ENCODE measurements around the gene NEUROD2. TPM values are rescaled to one million over a fixed set of nuclear protein-coding genes. Genes with fewer than 3 reads are reported as not detected.

NEUROD2 gene
- total and polyA plus RNA-seq, 10 donors: under 0.01 to 0.03 TPM; not detected in 8

DNA sequence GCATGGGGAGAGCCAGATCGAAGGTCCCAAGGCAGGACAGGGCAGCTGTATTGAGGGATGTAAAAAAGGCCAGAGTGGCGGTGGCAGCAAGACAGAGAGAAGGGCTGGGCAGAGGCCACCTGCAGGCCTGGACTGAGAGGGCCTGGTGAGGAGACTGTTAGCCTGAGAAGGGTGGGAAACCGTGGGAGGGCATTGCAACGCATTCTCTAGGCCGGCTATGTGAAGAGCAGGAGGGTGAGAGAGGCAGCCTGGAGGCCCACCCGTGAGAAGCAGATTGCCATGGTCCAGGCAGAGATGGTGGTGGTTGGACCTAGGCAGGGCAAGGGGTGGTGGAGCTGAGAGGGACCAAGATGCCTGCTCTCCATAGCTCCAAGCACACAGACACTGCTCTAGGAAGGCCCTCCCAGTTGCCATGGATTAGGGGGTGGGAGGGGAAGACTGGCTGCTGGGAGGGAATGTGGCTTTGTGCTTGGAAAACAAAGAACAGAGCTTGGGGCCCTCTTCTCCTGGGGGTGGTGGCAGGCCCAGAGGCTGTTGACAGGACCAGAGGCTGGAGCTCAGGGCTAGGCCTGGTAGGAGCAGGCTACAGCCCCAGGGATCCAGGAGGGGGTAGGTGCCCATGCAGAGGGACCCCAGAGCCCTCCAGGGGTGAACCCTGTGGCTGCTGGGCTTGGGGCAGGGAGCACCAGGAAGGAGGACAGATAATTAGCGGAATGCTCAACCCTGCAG lies 45.0 kb upstream of the NEUROD2 start:
- Histone ChIP-seq H3K9me3 (no peaks in the 10 kb centered on the region), H3K27me3 (replicated peaks in 1 of 7) (no peaks in the 10 kb centered on the region), H3K4me3 (no peak overlapping the region), H3K27ac (peak overlapping the region in 1 of 8 donors; percentile 21), H3K36me3 (peaks cover 3 to 83% (median 19%) of the 10 kb centered on the region in 6 donors), H3K4me1 (peaks cover 0 to 78% (median 18%) of the 10 kb centered on the region in 6 donors)
- intact Hi-C loops (cut with DNase I; ENCODE audit: low total_unique reads): no loop called here
- 64 to 83% (median 72%) methylated on average over 7 of the region's 7 CpGs for WGBS, 5 donors
- no peak for DNase-seq
- TF ChIP-seq POLR2AphosphoS5 (IDR thresholded peaks at IDR 0.05) (no peak), POLR2A (IDR thresholded peaks at IDR 0.05) (no peak)
- TF ChIP-seq, protein P1, sequence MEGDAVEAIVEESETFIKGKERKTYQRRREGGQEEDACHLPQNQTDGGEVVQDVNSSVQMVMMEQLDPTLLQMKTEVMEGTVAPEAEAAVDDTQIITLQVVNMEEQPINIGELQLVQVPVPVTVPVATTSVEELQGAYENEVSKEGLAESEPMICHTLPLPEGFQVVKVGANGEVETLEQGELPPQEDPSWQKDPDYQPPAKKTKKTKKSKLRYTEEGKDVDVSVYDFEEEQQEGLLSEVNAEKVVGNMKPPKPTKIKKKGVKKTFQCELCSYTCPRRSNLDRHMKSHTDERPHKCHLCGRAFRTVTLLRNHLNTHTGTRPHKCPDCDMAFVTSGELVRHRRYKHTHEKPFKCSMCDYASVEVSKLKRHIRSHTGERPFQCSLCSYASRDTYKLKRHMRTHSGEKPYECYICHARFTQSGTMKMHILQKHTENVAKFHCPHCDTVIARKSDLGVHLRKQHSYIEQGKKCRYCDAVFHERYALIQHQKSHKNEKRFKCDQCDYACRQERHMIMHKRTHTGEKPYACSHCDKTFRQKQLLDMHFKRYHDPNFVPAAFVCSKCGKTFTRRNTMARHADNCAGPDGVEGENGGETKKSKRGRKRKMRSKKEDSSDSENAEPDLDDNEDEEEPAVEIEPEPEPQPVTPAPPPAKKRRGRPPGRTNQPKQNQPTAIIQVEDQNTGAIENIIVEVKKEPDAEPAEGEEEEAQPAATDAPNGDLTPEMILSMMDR (IDR thresholded peaks at IDR 0.05 in 8 of 11, conservative IDR thresholded peaks at IDR 0.05 in 3 of 11): no peak

DNA sequence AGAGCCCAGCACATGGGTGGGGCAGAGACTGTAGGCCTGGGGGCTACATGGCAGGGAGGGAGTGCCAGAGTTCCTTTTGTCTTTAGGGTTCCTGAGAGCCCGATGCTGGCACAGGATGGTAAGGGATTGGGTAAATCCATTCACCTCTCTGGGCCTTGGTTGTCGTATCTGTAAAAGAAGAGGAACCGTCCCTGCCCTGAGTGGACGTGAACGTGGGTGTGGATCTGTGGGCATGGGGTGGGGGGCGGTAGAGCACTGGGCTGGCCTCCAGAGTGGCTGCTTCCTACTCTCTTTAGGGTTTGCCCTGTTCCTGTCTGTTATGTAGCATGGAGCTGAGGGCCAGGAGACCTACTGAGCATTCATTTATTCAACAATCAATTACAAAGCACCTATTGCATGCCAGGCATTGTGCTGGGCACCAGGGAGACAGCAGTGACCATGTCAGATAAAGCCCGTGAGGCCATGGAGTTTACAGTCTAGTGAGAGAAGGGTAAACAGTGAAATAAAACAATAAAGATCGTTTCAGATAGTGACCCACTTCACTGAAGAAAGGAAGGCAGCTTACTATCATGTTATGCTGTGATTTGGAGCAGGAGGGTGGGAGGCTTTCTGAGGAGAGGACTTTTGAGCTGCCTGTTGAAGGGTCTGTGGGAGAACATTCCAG lies 44.3 kb upstream of the NEUROD2 start:
- Histone ChIP-seq H3K27me3 (replicated peaks in 1 of 7) (no peaks in the 10 kb centered on the region), H3K4me1 (peaks cover 0 to 81% (median 20%) of the 10 kb centered on the region in 6 donors), H3K9me3 (no peaks in the 10 kb centered on the region), H3K4me3 (no peak overlapping the region), H3K27ac (peak overlapping the region in 2 of 8 donors; percentile 9 to 21), H3K36me3 (peaks cover 0 to 82% (median 13%) of the 10 kb centered on the region in 6 donors)
- 49 to 65% (median 60%) methylated on average over 8 of the region's 8 CpGs for WGBS, 5 donors
- intact Hi-C loops (cut with DNase I; ENCODE audit: low total_unique reads): no loop called here
- DNase-seq: no peak
- TF ChIP-seq POLR2AphosphoS5 (IDR thresholded peaks at IDR 0.05): no peak
- TF ChIP-seq POLR2A (IDR thresholded peaks at IDR 0.05): no peak
- TF ChIP-seq, protein P1 (IDR thresholded peaks at IDR 0.05 in 8 of 11, conservative IDR thresholded peaks at IDR 0.05 in 3 of 11): no peak

DNA sequence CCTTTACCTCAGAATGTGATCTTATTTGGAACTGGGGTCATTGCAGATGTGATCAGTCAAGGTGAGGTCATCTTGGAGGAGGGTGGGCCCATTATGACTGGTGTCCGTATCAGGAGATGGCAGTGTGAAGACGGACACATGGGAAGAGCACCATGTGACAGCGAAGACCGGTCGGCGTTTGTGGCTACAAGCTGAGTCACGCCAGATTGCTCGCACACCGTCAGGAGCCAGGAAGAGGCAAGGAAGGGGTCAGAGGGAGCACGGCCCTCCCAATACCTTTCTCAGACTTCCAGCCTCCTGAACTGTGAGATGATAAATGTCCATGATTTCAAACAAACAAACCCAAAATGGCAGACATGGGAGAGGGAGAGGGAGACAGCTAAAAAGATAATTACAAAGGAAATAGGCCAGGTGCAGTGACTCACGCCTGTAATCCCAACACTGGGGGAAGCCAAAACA lies 42.4 kb upstream of the NEUROD2 start:
- intact Hi-C loops (cut with DNase I; ENCODE audit: low total_unique reads): no loop called here
- no peak overlapping the region for H3K27ac ChIP-seq
- TF ChIP-seq, protein P1 (IDR thresholded peaks at IDR 0.05 in 8 of 11, conservative IDR thresholded peaks at IDR 0.05 in 3 of 11): no peak
- TF ChIP-seq POLR2AphosphoS5 (IDR thresholded peaks at IDR 0.05): peak in 1 of 3 donors; percentile 4
- TF ChIP-seq POLR2A (IDR thresholded peaks at IDR 0.05): no peak
- H3K4me1 ChIP-seq: peaks cover 0 to 95% (median 25%) of the 10 kb centered on the region in 6 donors
- no peak for DNase-seq
- H3K4me3 ChIP-seq: no peak overlapping the region
- no peaks in the 10 kb centered on the region for H3K9me3 ChIP-seq
- H3K27me3 ChIP-seq (replicated peaks in 1 of 7): no peaks in the 10 kb centered on the region
- WGBS, 5 donors: 83 to 92% (median 91%) methylated on average over 11 of the region's 11 CpGs
- peaks cover 0 to 76% (median 3%) of the 10 kb centered on the region in 6 donors for H3K36me3 ChIP-seq

All from spleen (tissue), 11 donors.